OCI-LY7 (cell line): Measurements from ENCODE around the gene SLC7A11.

Experiments used
- CTCF ChIP-seq: fragments of 200-600 bp; sonication (generic); conservative IDR thresholded peaks from 2 replicates; pipeline ENCODE4 v1.5.1; 2014; ENCODE audit warnings: mild to moderate bottlenecking, antibody characterized with exemption, low read length, moderate library complexity, mixed read lengths
- EZH2phosphoT487 ChIP-seq: fragments of 200-600 bp; sonication (generic); IDR thresholded peaks from 2 replicates; pipeline ENCODE4 v1.6.1; 2018; ENCODE audit warnings: low read depth, borderline replicate concordance, mild to moderate bottlenecking, mixed run types, antibody characterized with exemption, low read length, moderate library complexity, mixed read lengths

- TF ChIP-seq EZH2phosphoT487 (no peak), CTCF (no peak)
Observed at GRCh38 chr4:138140879-138141278, 101.3 kb downstream of the SLC7A11 start.
